ENCODE data around the gene HPSE2. TPM values are rescaled to one million over a fixed set of nuclear protein-coding genes. Genes with fewer than 3 reads are reported as not detected.

HPSE2 gene
- total RNA-seq, 6 experiments from 2014 or later = 0.05 to 0.09 TPM; not detected in 4

- DNase-seq = peak; percentile 13
- no peak overlapping the region for H3K4me3 Mint-ChIP-seq
- no peaks in the 10 kb centered on the region for H3K4me1 Mint-ChIP-seq (ENCODE audit: low read depth)
- H3K27me3 Mint-ChIP-seq (ENCODE audit: insufficient read depth) = no peaks in the 10 kb centered on the region
- TF ChIP-seq CTCF (IDR thresholded peaks at IDR 0.05) = peak; percentile 75
- no peak overlapping the region for H3K27ac Mint-ChIP-seq
- H3K36me3 Mint-ChIP-seq (ENCODE audit: low read depth) = no peaks in the 10 kb centered on the region
- H3K9me3 Mint-ChIP-seq = no peaks in the 10 kb centered on the region
These were observed 444.8 kb downstream of the HPSE2 start for GRCh38 chr10:98790817-98791216.

GRCh38 chr10:98778277-98778759 is 457.3 kb downstream of the HPSE2 start:
- H3K36me3 Mint-ChIP-seq (ENCODE audit: low read depth) = no peaks in the 10 kb centered on the region
- peaks cover 4% of the 10 kb centered on the region; the same call in 1 of the 2 replicates for H3K27me3 Mint-ChIP-seq (ENCODE audit: insufficient read depth)
- no peaks in the 10 kb centered on the region for H3K4me1 Mint-ChIP-seq (ENCODE audit: low read depth)
- no peak for TF ChIP-seq CTCF (IDR thresholded peaks at IDR 0.05)
- H3K4me3 Mint-ChIP-seq = no peak overlapping the region
- no peak for DNase-seq
- H3K27ac Mint-ChIP-seq = no peak overlapping the region
- H3K9me3 Mint-ChIP-seq = no peaks in the 10 kb centered on the region

- peak; percentile 12 for DNase-seq
- Mint-ChIP-seq H3K27ac (no peak overlapping the region), H3K4me1 (ENCODE audit: low read depth) (no peaks in the 10 kb centered on the region), H3K9me3 (no peaks in the 10 kb centered on the region), H3K36me3 (ENCODE audit: low read depth) (no peaks in the 10 kb centered on the region), H3K27me3 (ENCODE audit: insufficient read depth) (peaks cover 3% of the 10 kb centered on the region; the same call in 1 of the 2 replicates), H3K4me3 (no peak overlapping the region)
- TF ChIP-seq CTCF (IDR thresholded peaks at IDR 0.05) = no peak
These were observed 477.2 kb downstream of the HPSE2 start for GRCh38 chr10:98758463-98758862.

GRCh38 chr10:98748298-98748697 is 487.4 kb downstream of the HPSE2 start:
- Mint-ChIP-seq H3K9me3 (peaks cover 7% of the 10 kb centered on the region; the same call in 1 of the 2 replicates), H3K4me3 (no peak overlapping the region), H3K27me3 (ENCODE audit: insufficient read depth) (no peaks in the 10 kb centered on the region), H3K36me3 (ENCODE audit: low read depth) (no peaks in the 10 kb centered on the region), H3K27ac (no peak overlapping the region), H3K4me1 (ENCODE audit: low read depth) (no peaks in the 10 kb centered on the region)
- peak; percentile 45 for DNase-seq
- peak; percentile 79 for TF ChIP-seq CTCF (IDR thresholded peaks at IDR 0.05)

- H3K4me1 Mint-ChIP-seq (ENCODE audit: low read depth) = no peaks in the 10 kb centered on the region
- H3K4me3 Mint-ChIP-seq = no peak overlapping the region
- H3K36me3 Mint-ChIP-seq (ENCODE audit: low read depth) = no peaks in the 10 kb centered on the region
- no peak for DNase-seq
- no peaks in the 10 kb centered on the region for H3K27me3 Mint-ChIP-seq (ENCODE audit: insufficient read depth)
- H3K9me3 Mint-ChIP-seq = no peaks in the 10 kb centered on the region
- no peak overlapping the region for H3K27ac Mint-ChIP-seq
- peak; percentile 14; the same call in 1 of the 2 replicates for TF ChIP-seq CTCF (IDR thresholded peaks at IDR 0.05)
These were observed 490.0 kb downstream of the HPSE2 start for GRCh38 chr10:98745645-98746044.
